ENCODE measurements around the gene GOLIM4.
A peak's percentile ranks its signal among the peaks of the same experiment; 100 is the strongest.
"Not testable (repeated sequence)": the region's sequence is repeated elsewhere in the genome, so short reads cannot be mapped to it uniquely, and the experiment has no call there.

GOLIM4 gene

DNA sequence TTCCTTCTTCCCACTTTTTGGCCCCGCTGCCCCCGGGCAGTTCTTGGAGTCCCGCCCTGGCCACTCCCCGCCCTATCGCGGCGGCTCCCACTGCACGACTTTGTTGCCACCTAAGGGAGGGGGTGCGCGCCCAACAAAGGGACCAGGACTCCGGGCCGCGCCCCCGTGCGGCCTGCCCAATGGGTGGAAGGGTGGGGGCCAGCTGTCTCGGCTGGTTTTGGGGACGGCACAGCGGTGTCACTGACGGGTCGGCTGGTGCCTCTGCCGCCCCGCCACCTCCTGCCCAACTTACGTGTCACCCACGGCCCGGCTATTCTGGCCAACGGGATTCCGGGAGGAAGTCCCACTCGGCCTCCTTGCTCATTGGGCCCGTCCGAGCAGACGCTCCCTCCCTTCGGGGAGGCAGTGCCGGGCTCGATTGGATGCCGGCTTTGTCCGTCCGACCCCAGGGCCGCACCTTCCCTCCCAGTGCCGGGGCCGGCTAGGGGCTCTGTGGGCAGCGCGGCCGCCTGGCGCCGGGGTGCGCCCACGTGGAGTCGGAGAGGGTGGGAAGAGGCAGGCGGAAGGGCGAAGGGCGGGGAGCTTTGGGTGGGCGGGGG is at the start of gene GOLIM4:
GOLIM4 (minus strand) TSS at position 314 of the 599 bp plus-strand sequence. CDS start 639 bp downstream, outside the sequence.
- peak; percentile 98 for DNase-seq (ENCODE audit: low spot score)

DNA sequence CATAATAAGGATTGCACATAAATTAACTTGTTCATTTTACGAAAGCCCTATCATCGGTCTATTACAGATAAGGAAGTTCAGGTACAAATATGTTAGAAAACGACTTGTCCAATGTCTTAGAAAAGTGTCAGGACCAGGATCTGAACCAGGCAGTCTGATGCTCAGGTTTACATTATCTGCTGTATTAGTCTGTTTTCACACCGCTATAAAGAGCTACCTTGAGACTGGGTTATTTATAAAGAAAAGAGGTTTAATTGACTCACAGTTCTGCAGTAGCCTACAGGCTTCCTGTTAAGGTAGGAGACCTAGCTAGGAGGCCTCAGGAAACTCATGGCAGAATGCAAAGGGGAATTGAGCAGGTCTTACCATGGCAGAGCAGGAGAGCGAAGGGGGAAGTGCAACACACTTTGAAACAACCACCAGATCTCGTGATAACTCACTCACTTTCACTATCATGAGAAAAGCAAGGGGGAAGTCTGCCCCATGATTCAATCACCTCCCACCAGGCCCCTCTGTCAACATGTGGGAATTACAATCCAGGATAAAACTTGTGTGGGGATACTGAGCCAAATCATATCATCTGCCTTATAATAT is 45.8 kb upstream of the GOLIM4 start:
- no peak for DNase-seq (ENCODE audit: low spot score)

DNA sequence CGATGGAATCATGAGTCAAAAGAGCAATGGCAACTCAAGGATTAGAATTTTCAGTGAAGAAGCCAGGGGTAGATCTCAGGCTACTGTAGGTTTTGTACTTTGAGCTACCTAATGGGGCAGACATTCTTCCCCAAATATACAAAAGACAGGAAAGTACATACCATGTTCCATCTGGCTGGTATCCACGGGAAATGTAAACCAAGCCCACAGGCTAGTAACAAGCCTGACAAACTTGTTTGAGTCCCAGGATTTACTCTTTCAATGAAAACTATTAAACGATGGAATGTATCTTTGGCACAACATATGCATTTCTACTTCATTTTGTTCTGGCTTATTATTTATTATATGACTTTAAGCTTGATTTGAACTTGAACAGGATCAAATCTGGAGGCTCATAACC is 44.2 kb upstream of the GOLIM4 start:
- no peak for DNase-seq (ENCODE audit: low spot score)

- no peak for DNase-seq (ENCODE audit: low spot score)
Measured at GRCh38 chr3:168138421-168138820, 42.7 kb upstream of the GOLIM4 start.

- no peak for DNase-seq (ENCODE audit: low spot score)
Measured at GRCh38 chr3:168134931-168135330, 39.2 kb upstream of the GOLIM4 start.

- not testable (repeated sequence) for DNase-seq (ENCODE audit: low spot score)
Measured at GRCh38 chr3:168130250-168130649, 34.5 kb upstream of the GOLIM4 start.

- DNase-seq (ENCODE audit: low spot score) = not testable (repeated sequence)
Measured at GRCh38 chr3:168128463-168128862, 32.7 kb upstream of the GOLIM4 start.

DNA sequence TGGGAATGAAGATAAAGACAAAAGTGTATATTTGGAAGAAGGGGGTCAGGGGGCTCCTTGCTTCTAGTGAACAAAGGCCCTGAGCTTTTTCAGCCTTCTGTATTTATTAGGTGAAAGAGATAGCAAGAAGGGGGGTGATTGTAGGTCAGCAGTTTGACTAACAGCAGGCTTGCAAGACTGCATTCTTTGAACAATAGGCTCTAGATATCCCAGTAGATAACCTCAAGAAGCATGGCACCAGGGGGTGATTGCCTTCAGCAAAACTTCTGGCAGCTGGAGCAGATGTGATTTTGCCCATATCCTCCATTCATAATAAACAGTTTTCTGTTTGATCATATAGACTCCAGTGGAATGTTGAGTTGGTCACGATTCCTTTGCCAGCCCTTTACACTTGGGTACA is 31.7 kb upstream of the GOLIM4 start:
- DNase-seq (ENCODE audit: low spot score) = no peak

GRCh38 chr3:168124791-168125190 is 29.1 kb upstream of the GOLIM4 start:
- no peak for DNase-seq (ENCODE audit: low spot score)

GRCh38 chr3:168124291-168124690 is 28.6 kb upstream of the GOLIM4 start:
- no peak for DNase-seq (ENCODE audit: low spot score)

DNA sequence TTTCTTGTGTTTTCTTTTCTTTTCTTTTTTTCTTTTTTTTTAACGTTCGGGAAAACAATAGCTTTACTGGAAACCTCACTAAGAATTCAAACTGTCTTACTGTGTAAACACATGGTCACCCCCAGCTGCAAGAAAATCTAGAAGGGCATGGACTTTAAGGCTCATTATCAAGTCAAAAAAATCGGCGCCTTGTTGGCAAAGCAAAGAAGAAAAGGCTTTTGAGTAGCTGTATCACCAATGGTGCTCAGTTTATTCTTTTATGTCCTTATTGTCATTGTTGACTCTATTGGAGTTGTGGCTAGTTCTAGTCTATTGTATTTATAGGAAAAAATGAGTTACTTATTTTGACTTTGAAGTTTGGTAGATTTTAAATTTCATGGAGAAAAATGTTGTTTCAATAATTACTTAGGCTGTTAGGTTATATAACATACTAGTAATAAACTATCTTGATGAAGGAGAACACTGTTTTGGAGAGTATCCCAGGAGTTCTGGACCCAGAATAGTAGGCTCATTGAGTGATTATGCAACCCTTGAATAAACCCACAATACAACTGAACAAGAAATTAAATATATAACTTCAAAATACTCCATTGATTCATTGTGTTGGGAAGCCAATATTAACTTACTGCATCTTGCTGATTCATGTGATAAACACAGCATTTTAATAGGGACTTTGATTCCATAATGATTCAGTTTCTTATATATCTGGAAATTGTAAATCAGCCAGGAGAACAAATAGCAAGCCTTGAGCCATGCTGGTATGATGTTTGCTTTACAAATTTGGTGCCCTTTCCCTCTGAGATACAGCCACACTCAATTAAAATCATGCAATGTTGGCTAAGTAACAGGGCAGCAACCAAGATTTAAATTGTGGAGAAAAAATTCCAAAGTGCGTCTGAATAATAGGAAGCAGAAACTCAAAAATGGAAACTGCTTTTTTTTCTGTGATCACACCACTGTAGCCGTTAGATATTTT is 27.8 kb upstream of the GOLIM4 start:
- DNase-seq (ENCODE audit: low spot score) = peak; percentile 54

DNA sequence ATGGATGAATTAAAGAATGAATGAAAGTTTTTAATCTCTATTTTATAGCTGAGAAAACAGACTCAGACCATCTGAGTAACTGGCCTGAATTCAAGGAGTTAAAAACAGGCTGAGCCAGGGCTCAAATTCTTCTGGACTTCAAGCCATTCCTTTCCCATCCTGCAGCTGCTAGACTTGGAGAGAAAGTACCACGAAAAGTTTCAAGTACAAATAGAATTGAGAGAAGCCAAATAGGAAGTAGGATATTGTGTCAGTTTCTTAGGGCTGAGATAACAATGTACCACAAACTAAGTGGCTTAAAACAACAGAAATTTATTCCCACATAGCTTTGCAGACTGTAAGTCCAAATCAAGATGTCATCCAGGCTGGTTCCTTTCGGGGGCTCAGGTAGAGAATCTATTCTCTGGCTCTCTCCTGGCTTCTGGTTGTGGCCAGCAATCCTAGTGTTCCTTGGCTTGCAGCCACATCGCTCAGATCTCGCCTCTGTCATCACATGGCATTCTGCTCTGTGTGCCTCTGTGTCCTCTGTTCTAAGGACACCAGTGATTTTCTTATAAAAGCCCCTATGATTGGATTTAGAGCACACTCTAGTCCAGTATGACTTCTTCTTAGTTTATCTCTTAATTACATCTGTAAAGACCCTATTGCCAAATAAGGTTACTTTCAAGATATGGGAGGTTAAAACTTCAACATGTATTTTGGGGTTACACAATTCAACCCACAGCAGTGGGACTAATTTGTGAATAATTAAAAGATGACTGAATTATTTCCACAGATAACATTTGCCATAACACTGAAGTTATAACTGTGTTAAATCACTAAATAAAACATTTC is 25.7 kb upstream of the GOLIM4 start:
- peak; percentile 15 for DNase-seq (ENCODE audit: low spot score)

DNA sequence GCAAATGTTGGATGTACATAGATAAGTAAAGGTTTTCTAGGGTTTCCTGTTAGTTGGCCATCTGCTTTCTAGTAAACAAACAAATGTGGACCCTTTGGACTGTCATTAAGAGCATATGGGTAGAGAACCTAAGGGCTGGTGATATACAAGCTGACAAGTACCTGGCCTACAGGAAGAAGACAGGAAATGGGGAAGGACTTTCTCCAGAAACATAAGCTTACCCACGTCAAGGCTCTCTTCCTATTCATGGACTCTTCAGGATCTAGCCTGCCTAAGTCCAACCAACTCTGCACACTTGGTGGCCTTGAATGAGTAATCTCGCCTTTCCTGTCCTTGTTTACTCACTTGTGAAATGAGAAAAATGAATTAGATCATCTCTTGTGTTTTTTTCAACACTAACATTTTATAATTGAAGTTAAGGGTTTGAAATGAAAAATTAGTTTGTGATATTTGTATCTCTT is 22.2 kb upstream of the GOLIM4 start:
- no peak for DNase-seq (ENCODE audit: low spot score)

GRCh38 chr3:168117059-168117458 is 21.3 kb upstream of the GOLIM4 start:
- no peak for DNase-seq (ENCODE audit: low spot score)

DNA sequence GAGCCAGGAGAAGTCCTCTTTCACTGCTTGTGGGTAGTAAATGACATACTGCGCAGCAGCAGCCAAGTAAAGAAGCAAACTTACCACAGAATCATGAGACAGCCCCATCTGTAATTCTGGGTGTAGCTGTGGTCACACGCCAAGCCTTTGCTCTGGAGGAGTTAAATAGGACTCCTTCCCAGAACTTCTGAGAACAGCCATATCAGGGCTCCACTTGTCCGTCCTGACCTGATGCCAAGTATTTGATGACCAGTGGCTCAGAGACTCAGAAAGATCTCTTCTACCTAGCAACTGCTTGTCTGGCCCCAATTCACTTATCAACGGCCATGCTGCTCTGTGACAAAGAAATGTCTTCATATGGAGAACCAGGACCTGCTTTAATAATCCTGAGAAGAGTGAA is 20.6 kb upstream of the GOLIM4 start:
- DNase-seq (ENCODE audit: low spot score) = no peak

DNA sequence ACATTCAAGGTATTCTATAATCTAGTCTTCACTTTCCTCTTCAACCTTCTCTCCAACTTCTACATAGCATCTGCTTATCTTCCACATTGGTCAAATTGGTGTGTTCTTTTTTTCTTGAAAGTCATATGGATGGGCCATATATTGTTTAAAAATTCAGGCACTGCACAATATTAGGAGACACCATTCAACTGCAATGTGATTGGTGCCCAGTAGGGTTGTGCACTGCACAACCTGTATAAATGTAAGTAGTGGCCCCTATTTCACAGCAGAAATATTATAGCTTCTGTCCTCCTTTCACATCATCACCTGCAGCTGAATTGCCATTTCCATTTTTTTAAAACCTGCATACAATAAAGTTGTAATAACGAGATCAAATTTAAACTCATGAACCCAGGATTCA is 18.1 kb upstream of the GOLIM4 start:
- DNase-seq (ENCODE audit: low spot score) = no peak

- DNase-seq (ENCODE audit: low spot score) = no peak
Measured at GRCh38 chr3:168112894-168113293, 17.2 kb upstream of the GOLIM4 start.

- no peak for DNase-seq (ENCODE audit: low spot score)
Measured at GRCh38 chr3:168104361-168104760, 8.6 kb upstream of the GOLIM4 start.

DNA sequence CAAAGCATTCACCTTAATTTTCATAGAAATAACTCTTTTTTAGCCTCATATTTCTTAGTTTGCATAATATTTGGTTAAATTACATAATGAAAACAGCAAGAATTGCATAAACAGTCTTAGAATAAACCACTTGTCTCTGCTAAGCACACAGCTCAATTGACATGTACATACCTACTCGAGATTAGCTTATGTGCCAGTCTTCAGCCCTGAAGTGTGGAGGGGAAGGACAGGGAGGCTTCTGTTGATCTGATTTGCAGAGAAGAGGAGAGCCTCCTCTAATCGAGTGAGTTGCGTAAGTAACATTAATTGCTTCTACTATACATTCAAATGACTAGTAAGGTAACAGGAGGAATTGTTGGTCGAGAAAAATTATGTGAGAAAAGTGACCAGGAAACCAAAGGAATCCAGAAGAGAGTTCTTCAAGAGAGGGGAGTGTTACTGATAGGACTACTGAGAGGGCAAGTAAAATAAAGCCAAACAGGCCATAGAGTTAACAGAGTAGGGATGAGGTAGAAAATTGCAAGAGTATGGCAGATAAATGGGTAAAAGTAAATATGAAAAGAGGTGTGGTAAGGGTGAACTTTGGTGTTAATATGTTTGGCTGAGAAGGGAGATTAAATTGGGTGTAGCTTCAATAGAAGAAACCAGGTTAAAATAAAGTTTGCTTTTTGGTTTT is 7.1 kb upstream of the GOLIM4 start:
- no peak for DNase-seq (ENCODE audit: low spot score)

GRCh38 chr3:168100777-168101492 is 5.2 kb upstream of the GOLIM4 start:
- DNase-seq (ENCODE audit: low spot score) = no peak

DNA sequence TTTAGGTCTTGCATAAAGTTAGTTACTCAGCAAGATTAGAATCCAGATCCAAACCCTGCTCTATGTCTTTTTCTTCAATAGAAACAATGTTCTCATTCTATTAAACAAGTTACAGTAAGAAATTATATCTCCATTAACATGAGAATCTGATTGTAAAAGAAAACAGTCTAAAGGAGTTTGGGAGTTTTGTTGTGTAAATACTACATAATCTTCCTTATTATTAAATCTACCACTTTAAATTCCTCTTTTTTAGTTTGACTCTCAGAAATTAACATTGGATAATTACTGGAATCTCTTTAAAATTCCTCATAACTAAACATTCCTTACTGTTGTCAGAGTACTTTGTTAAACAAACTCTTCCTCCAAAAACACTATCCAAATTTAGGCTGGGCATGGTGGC is 1.7 kb upstream of the GOLIM4 start:
- DNase-seq (ENCODE audit: low spot score) = no peak

Measured in Ammon's horn (tissue), 1 donor.